Muscle of arm (tissue), 12 donors: ENCODE data around the gene PLXNB1. TPM values are rescaled to one million over a fixed set of nuclear protein-coding genes. Genes with fewer than 3 reads are reported as not detected.

ENCODE experiments used
- DNase-seq: peaks from one replicate; pipeline ENCODE4 v3.0.0-alpha.2; 2013
- polyA plus RNA-seq, 12 donors: library from polyadenylated mRNA; unstranded; fragments of 120-200 nt; gene quantifications; one replicate each; pipeline ENCODE4 v1.2.1, GENCODE V29; 2013; ENCODE audit not compliant: insufficient read length in 12 of 12

The PLXNB1 gene
- polyA plus RNA-seq, 12 donors = 14.8 to 58.1 (median 21.6) TPM; not detected in 1

- DNase-seq = no peak
Observed at GRCh38 chr3:48422272-48422671, 7.6 kb downstream of the PLXNB1 start.

- no peak for DNase-seq
Observed at GRCh38 chr3:48420561-48420960, 9.3 kb downstream of the PLXNB1 start.

GRCh38 chr3:48419597-48419996 lies 10.3 kb downstream of the PLXNB1 start:
- DNase-seq = no peak

GRCh38 chr3:48419149-48419548 lies 10.7 kb downstream of the PLXNB1 start:
- DNase-seq = no peak

GRCh38 chr3:48418651-48419050 lies 11.2 kb downstream of the PLXNB1 start:
- DNase-seq = no peak

- no peak for DNase-seq
Observed at GRCh38 chr3:48418140-48418539, 11.7 kb downstream of the PLXNB1 start.

- no peak for DNase-seq
Observed at GRCh38 chr3:48417529-48418108, 12.3 kb downstream of the PLXNB1 start.

- no peak for DNase-seq
Observed at GRCh38 chr3:48416546-48416945, 13.3 kb downstream of the PLXNB1 start.

GRCh38 chr3:48416091-48416505 lies 13.8 kb downstream of the PLXNB1 start:
- no peak for DNase-seq

GRCh38 chr3:48415251-48415953 lies 14.5 kb downstream of the PLXNB1 start:
- no peak for DNase-seq

GRCh38 chr3:48414376-48415250 lies 15.3 kb downstream of the PLXNB1 start:
- DNase-seq = no peak

- no peak for DNase-seq
Observed at GRCh38 chr3:48413611-48414010, 16.3 kb downstream of the PLXNB1 start.

- DNase-seq = no peak
Observed at GRCh38 chr3:48413086-48413485, 16.8 kb downstream of the PLXNB1 start.

GRCh38 chr3:48412375-48413001 lies 17.4 kb downstream of the PLXNB1 start:
- DNase-seq = no peak

GRCh38 chr3:48411606-48412374 lies 18.1 kb downstream of the PLXNB1 start:
- DNase-seq = no peak

GRCh38 chr3:48411041-48411588 lies 18.8 kb downstream of the PLXNB1 start:
- DNase-seq = no peak

GRCh38 chr3:48410205-48411040 lies 19.5 kb downstream of the PLXNB1 start:
- no peak for DNase-seq

GRCh38 chr3:48409291-48410201 lies 20.3 kb downstream of the PLXNB1 start:
- no peak for DNase-seq

- DNase-seq = no peak
Observed at GRCh38 chr3:48408823-48409281, 21.0 kb downstream of the PLXNB1 start.
